ENCODE data around the gene CTIF. TPM values are rescaled to one million over a fixed set of nuclear protein-coding genes. Genes with fewer than 3 reads are reported as not detected.

CTIF gene
- total and polyA plus RNA-seq, 2 experiments from 2014 or later, result 8.6 to 14.4 TPM

- TF ChIP-seq, protein P1, sequence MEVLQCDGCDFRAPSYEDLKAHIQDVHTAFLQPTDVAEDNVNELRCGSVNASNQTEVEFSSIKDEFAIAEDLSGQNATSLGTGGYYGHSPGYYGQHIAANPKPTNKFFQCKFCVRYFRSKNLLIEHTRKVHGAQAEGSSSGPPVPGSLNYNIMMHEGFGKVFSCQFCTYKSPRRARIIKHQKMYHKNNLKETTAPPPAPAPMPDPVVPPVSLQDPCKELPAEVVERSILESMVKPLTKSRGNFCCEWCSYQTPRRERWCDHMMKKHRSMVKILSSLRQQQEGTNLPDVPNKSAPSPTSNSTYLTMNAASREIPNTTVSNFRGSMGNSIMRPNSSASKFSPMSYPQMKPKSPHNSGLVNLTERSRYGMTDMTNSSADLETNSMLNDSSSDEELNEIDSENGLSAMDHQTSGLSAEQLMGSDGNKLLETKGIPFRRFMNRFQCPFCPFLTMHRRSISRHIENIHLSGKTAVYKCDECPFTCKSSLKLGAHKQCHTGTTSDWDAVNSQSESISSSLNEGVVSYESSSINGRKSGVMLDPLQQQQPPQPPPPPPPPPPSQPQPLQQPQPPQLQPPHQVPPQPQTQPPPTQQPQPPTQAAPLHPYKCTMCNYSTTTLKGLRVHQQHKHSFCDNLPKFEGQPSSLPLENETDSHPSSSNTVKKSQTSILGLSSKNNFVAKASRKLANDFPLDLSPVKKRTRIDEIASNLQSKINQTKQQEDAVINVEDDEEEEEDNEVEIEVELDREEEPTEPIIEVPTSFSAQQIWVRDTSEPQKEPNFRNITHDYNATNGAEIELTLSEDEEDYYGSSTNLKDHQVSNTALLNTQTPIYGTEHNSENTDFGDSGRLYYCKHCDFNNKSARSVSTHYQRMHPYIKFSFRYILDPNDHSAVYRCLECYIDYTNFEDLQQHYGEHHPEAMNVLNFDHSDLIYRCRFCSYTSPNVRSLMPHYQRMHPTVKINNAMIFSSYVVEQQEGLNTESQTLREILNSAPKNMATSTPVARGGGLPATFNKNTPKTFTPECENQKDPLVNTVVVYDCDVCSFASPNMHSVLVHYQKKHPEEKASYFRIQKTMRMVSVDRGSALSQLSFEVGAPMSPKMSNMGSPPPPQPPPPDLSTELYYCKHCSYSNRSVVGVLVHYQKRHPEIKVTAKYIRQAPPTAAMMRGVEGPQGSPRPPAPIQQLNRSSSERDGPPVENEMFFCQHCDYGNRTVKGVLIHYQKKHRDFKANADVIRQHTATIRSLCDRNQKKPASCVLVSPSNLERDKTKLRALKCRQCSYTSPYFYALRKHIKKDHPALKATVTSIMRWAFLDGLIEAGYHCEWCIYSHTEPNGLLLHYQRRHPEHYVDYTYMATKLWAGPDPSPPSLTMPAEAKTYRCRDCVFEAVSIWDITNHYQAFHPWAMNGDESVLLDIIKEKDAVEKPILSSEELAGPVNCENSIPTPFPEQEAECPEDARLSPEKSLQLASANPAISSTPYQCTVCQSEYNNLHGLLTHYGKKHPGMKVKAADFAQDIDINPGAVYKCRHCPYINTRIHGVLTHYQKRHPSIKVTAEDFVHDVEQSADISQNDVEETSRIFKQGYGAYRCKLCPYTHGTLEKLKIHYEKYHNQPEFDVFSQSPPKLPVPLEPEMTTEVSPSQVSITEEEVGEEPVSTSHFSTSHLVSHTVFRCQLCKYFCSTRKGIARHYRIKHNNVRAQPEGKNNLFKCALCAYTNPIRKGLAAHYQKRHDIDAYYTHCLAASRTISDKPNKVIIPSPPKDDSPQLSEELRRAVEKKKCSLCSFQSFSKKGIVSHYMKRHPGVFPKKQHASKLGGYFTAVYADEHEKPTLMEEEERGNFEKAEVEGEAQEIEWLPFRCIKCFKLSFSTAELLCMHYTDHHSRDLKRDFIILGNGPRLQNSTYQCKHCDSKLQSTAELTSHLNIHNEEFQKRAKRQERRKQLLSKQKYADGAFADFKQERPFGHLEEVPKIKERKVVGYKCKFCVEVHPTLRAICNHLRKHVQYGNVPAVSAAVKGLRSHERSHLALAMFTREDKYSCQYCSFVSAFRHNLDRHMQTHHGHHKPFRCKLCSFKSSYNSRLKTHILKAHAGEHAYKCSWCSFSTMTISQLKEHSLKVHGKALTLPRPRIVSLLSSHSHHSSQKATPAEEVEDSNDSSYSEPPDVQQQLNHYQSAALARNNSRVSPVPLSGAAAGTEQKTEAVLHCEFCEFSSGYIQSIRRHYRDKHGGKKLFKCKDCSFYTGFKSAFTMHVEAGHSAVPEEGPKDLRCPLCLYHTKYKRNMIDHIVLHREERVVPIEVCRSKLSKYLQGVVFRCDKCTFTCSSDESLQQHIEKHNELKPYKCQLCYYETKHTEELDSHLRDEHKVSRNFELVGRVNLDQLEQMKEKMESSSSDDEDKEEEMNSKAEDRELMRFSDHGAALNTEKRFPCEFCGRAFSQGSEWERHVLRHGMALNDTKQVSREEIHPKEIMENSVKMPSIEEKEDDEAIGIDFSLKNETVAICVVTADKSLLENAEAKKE (CRISPR knock-in tag; IDR thresholded peaks at IDR 0.05), result no peak
Measured at GRCh38 chr18:48756511-48757226, 217.8 kb downstream of the CTIF start (continued).

DNA sequence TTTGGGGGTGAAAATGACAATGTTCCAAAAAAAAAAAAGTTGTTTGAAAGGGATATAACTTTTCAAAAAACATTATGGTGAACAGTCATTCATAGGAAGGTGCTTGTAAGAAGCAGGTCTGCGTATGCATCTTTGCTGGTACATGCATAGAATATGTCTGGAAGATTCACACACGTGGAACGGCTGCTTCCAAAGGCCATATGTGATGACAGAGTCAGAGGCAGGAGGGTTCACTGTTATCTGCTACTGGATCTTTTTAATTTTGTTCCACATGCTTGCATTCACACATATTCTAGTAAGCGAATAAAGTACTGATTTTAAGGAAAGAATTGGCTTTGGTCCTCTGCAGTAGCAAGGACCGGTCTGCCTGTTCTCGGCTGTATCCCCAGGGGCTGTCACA is 218.5 kb downstream of the CTIF start:
- Mint-ChIP-seq H3K4me1 (peaks cover 7% of the 10 kb centered on the region; the same call in 2 of the 3 replicates), H3K9me3 (no peaks in the 10 kb centered on the region), H3K36me3 (ENCODE audit: low read depth) (peaks cover 15% of the 10 kb centered on the region), H3K27me3 (ENCODE audit: insufficient read depth, low read depth, poor library complexity) (peaks cover 2% of the 10 kb centered on the region), H3K4me3 (no peak overlapping the region), H3K27ac (no peak overlapping the region)
- Histone ChIP-seq H3K79me2 (replicated peaks; ENCODE audit: insufficient read depth) (no peaks in the 10 kb centered on the region), H3K27me3 (ENCODE audit: insufficient read depth) (no peaks in the 10 kb centered on the region), H3F3A (replicated peaks; ENCODE audit: low read depth) (no peaks in the 10 kb centered on the region), H3K27ac (ENCODE audit: low read depth) (no peak overlapping the region), H3K4me2 (no peak overlapping the region), H3K9me2 (ENCODE audit: insufficient read depth) (no peaks in the 10 kb centered on the region), H3K36me3 (ENCODE audit: insufficient read depth) (no peaks in the 10 kb centered on the region), H2AFZ (no peak overlapping the region), H3K4me1 (ENCODE audit: insufficient read depth) (no peaks in the 10 kb centered on the region), H3K4me3 (no peak overlapping the region), H4K20me1 (replicated peaks; ENCODE audit: insufficient read depth) (no peaks in the 10 kb centered on the region)
- DNase-seq (ENCODE audit: low spot score) (no peak), ATAC-seq (no peak)
- TF ChIP-seq EZH2 (IDR thresholded peaks at IDR 0.05; ENCODE audit: low read depth, unreplicated experiment), result no peak
- no peak for TF ChIP-seq CREB1 (CRISPR knock-in tag; IDR thresholded peaks at IDR 0.05; ENCODE audit: low read depth)
- TF ChIP-seq NANOG (IDR thresholded peaks at IDR 0.05; ENCODE audit: borderline replicate concordance), result no peak
- TF ChIP-seq ZNF114 (CRISPR knock-in tag; IDR thresholded peaks at IDR 0.05), result no peak
- TF ChIP-seq STAT1 (IDR thresholded peaks at IDR 0.05; ENCODE audit: unreplicated experiment), result no peak
- TF ChIP-seq, protein P2, sequence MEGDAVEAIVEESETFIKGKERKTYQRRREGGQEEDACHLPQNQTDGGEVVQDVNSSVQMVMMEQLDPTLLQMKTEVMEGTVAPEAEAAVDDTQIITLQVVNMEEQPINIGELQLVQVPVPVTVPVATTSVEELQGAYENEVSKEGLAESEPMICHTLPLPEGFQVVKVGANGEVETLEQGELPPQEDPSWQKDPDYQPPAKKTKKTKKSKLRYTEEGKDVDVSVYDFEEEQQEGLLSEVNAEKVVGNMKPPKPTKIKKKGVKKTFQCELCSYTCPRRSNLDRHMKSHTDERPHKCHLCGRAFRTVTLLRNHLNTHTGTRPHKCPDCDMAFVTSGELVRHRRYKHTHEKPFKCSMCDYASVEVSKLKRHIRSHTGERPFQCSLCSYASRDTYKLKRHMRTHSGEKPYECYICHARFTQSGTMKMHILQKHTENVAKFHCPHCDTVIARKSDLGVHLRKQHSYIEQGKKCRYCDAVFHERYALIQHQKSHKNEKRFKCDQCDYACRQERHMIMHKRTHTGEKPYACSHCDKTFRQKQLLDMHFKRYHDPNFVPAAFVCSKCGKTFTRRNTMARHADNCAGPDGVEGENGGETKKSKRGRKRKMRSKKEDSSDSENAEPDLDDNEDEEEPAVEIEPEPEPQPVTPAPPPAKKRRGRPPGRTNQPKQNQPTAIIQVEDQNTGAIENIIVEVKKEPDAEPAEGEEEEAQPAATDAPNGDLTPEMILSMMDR (conservative IDR thresholded peaks at IDR 0.05; ENCODE audit: low read depth in 2 of 2), result no peak
- no peak for TF ChIP-seq ETS1 (IDR thresholded peaks at IDR 0.05)
- no peak for TF ChIP-seq JUNB (IDR thresholded peaks at IDR 0.05; ENCODE audit: unreplicated experiment)
- no peak for TF ChIP-seq POLR2AphosphoS5 (IDR thresholded peaks at IDR 0.05; ENCODE audit: low read depth)
